Muscle layer of duodenum (tissue), 2 donors: ENCODE data around the gene SREBF2.
A peak's percentile ranks its signal among the peaks of the same experiment; 100 is the strongest.
"Not testable (repeated sequence)": the region's sequence is repeated elsewhere in the genome, so short reads cannot be mapped to it uniquely, and the experiment has no call there.

Experiments
- H3K27ac ChIP-seq: one replicate; pipeline ENCODE4 v1.7.0; 2013; ENCODE audit warnings: mild to moderate bottlenecking, low read length
- H3K27me3 ChIP-seq: one replicate; pipeline ENCODE4 v1.7.0; 2013; ENCODE audit warnings: low read depth, mild to moderate bottlenecking, control low read depth, low read length
- H3K36me3 ChIP-seq, 2 donors: one replicate each; pipeline ENCODE4 v1.7.0; 2013; ENCODE audit warnings: low read length in 2 of 2, control low read depth in 1 of 2, mild to moderate bottlenecking in 1 of 2; ENCODE audit not compliant: insufficient read depth in 2 of 2, control insufficient read depth in 1 of 2
- H3K4me1 ChIP-seq, 2 donors: one replicate each; pipeline ENCODE4 v1.7.0; 2013; ENCODE audit warnings: low read length in 2 of 2, mild to moderate bottlenecking in 2 of 2, control low read depth in 1 of 2, moderate library complexity in 1 of 2; ENCODE audit not compliant: insufficient read depth in 2 of 2, control insufficient read depth in 1 of 2
- H3K4me3 ChIP-seq, 2 donors: one replicate each; pipeline ENCODE4 v1.7.0; 2013; ENCODE audit warnings: low read length in 2 of 2, low read depth in 1 of 2, mild to moderate bottlenecking in 1 of 2
- H3K9me3 ChIP-seq, 2 donors: one replicate each; pipeline ENCODE4 v1.7.0; 2013; ENCODE audit warnings: low read length in 2 of 2, control low read depth in 1 of 2, mild to moderate bottlenecking in 1 of 2; ENCODE audit not compliant: control insufficient read depth in 1 of 2
- donor health status: healthy.

SREBF2 gene

DNA sequence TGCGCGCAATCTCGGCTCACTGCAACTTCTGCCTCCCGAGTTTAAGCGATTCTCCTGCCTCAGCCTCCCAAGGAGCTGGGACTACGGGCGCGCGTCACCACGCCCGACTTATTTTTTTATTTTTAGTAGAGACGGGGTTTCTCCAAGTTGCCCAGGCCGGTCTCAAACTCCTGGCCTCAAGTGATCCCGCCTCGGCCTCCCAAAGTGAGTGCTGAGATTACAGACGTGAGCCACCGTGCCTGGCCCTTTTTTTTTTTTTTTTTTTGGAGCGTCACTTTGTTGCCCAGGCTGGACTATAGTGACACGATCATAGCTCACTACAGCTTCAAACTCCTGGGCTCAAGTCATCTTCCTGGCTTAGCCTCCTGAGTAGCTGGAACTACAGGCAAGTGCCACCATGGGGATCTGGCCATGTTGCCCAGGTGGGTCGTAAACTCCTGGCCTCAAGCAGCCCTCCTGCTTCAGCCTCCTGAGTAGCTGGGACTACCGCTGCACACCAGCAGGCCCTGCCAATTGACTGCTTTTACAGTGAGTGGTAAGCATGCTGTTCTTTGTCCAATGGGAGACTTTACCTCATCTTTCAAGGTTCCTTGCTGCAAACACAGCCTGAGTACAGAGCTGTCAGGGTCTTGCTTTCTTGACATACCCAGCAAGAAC lies 114.6 kb downstream of the SREBF2 start:
- Histone ChIP-seq H3K27me3 (no peaks in the 10 kb centered on the region), H3K36me3 (no peaks in the 10 kb centered on the region), H3K4me3 (peak overlapping the region; percentile 74 to 96), H3K9me3 (no peaks in the 10 kb centered on the region), H3K4me1 (peaks cover 4 to 9% of the 10 kb centered on the region in 2 donors), H3K27ac (no peak overlapping the region)

GRCh38 chr22:41948142-41948541 lies 115.2 kb downstream of the SREBF2 start:
- peaks cover 4 to 9% of the 10 kb centered on the region in 2 donors for H3K4me1 ChIP-seq
- no peak overlapping the region for H3K27ac ChIP-seq
- no peak overlapping the region for H3K4me3 ChIP-seq
- no peaks in the 10 kb centered on the region for H3K36me3 ChIP-seq
- no peaks in the 10 kb centered on the region for H3K9me3 ChIP-seq
- H3K27me3 ChIP-seq: no peaks in the 10 kb centered on the region

DNA sequence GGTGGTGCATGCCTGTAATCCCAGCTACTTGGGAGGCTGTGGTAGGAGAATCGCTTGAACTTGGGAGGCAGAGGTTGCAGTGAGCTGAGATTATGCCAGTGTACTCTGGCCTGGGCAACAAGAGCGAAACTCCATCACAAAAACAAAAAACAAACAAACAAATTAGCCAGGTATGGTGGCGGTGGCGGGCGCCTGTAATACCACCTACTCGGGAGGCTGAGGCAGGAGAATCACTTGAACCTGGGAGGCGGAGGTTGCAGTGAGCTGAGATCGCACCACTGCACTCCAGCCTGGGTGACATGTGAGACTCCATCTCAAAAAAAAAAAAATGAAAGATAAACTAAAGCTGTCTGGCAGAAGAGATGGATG lies 116.0 kb downstream of the SREBF2 start:
- not testable (repeated sequence) for H3K4me1 ChIP-seq, H3K9me3 ChIP-seq

GRCh38 chr22:41949297-41949965 lies 116.5 kb downstream of the SREBF2 start:
- Histone ChIP-seq H3K27me3 (no peaks in the 10 kb centered on the region), H3K9me3 (no peaks in the 10 kb centered on the region), H3K4me1 (peaks cover 4 to 9% of the 10 kb centered on the region in 2 donors), H3K36me3 (no peaks in the 10 kb centered on the region), H3K27ac (no peak overlapping the region), H3K4me3 (no peak overlapping the region)

More for the DNA sequence above, 116.0 kb downstream of the SREBF2 start:
- H3K27ac ChIP-seq, H3K36me3 ChIP-seq, H3K4me3 ChIP-seq, H3K27me3 ChIP-seq: not testable (repeated sequence)

DNA sequence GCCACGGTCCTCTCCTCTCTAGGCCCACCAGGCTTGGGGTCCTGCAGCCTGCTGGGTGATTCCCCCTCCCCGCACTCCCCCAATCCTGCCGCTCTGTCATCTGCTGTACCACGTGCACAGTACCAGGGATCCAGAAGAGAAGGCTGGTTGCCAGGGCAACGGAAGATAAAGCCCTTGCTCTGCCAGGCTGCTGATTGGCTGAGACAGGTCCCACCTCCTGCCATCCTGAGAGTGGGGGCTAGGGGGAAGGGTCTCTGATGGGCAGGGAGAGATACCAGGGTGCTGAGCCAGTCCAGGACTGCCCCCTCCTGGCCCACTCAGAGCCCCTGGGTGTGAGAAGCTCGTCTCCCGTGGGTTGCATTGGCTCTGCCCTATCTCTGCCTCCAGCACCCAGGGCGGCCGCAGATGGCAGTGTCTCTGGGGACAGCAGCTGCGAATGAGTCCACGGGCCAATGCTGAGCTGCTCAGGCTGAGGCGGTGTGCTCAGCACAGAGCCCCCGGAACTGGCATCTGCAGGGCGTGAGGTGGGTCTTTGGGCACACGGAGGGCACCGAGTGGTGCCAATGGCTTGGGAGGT lies 119.1 kb downstream of the SREBF2 start, which contains the start of gene SMIM45:
Gene SMIM45, plus strand, starts transcription at position 253 of the 577 bp plus-strand sequence.
- H3K4me1 ChIP-seq: no peaks in the 10 kb centered on the region
- H3K27ac ChIP-seq: no peak within 1 kb of the TSS
- no peak within 1 kb of the TSS for H3K4me3 ChIP-seq
- no peaks in the 10 kb centered on the region for H3K36me3 ChIP-seq
- H3K27me3 ChIP-seq: no peaks in the 10 kb centered on the region
- H3K9me3 ChIP-seq: no peaks in the 10 kb centered on the region

DNA sequence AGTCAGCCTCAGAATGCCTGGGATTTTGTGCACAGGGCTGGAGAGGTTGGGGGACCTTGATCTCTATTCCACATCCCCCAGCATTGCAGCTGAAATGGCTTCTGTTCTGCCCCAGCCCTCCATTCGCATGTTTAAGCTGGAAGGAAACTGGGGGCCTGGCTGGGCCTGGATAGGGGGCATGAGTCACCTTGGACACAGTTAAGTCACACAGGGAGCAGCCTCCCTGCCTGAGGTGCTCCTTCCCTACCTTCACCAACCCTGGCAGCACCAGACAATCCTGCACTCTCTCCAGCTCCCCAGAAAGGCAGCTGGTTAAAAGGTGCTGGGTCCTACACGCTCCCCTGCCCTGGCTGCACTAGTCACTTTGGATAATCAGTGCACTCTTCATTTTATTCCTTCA lies 119.8 kb downstream of the SREBF2 start:
- H3K9me3 ChIP-seq: no peaks in the 10 kb centered on the region
- H3K4me1 ChIP-seq: peaks cover 0 to 5% of the 10 kb centered on the region in 2 donors
- no peaks in the 10 kb centered on the region for H3K36me3 ChIP-seq
- H3K27me3 ChIP-seq: no peaks in the 10 kb centered on the region
- H3K4me3 ChIP-seq: no peak overlapping the region
- H3K27ac ChIP-seq: no peak overlapping the region
